GM21723 (cell line): ENCODE results near the gene ING1.
"Not testable (repeated sequence)": the region's sequence is repeated elsewhere in the genome, so short reads cannot be mapped to it uniquely, and the experiment has no call there.

Experiments
- ATAC-seq: cut with Tn5 transposase; IDR thresholded peaks from one replicate; pipeline ENCODE4 v1.9.1; 2021; ENCODE audit warnings: mild to moderate bottlenecking, moderate library complexity; ENCODE audit not compliant: unreplicated experiment

The ING1 gene

DNA sequence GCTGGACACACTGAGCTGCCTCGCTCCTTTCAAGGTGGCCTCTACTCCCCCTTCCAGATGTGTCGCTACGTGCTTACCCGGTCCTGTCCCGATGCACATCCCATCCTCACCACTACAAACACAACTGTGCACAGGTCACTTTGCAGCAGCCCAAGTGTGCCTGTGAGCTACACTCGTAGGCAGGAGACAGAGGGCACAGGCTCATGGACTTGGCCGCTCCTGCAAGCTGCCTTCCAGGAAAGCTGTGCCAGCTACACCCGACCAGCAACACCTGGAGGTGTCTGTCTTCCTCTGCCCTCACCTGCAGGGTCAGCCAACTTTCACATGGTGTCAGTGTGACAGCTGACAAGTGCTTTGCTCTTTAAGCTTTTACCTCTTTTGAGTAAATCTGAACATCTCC lies 23.0 kb upstream of the ING1 start:
- ATAC-seq = no peak

DNA sequence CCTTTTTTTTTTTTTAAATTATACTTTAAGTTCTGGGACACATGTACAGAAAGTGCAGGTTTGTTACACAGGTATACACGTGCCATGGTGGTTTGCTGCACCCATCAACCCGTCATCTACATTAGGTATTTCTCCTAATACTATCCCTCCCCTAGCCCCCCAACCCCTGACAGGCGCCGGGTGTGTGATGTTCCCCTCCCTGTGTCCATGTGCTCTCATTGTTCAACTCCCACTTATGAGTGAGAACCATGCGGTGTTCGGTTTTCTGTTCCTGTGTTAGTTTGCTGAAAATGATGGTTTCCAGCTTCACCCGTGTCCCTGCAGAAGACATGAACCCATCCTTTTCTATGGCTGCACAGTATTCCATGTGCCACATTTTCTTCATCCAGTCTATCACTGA lies 17.7 kb upstream of the ING1 start:
- not testable (repeated sequence) for ATAC-seq

DNA sequence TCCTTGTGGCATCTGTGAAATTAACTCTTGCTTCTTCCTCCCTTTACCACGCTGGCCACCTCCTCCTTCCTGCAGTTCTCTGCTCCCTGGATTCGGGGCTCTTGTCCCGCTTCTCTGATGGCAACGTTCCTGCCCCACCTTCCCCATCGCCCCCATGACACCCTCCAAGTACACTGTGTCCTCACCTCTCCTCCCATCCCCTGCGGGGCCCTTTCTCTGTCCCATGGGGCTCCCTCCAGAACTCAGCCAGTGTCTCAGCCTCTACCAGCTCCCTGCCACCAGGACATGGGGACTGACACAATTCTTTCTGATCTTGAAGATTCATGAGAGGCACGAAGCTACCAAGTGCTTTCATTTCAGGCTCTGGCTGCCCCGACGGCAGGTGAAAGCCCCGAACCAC lies 16.7 kb upstream of the ING1 start:
- ATAC-seq = no peak

DNA sequence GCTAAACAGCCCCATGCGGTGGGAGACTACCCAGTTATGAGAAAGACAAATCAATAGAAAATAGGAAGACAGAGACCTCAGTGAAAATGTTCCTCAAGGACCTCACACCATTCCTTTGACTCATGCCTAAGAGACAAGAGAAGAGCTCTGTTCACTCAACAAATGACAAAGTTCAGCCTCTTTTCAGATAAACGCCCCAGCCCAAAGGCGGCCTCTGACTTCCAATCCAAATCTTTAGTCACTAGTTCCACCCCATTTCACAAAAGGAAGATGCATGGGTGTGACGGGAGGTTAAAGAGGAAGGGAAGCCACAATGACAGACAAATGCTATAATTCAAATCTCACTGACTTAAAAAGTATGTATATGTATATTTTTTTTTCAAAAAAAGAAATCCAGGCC lies 15.7 kb upstream of the ING1 start:
- ATAC-seq = no peak

DNA sequence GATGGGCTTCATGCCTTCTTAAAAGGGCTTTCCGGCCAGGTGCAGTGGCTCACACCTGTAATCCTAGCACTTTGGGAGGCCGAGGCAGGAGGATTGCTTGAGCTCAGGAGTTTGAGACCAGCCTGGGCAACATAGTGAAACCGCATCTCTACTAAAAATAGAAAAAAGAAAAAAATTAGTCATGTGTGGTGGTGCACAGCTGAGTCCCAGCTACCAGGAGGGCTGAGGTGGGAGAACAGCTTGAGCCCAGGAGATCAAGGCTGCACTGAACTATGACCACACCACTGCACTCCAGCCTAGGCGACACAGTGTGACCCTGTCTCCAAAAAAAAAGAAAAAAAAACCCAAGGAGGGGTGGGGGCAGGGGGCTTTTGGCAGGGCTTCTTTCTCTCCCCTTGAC lies 14.8 kb upstream of the ING1 start:
- peak; percentile 74 for ATAC-seq

DNA sequence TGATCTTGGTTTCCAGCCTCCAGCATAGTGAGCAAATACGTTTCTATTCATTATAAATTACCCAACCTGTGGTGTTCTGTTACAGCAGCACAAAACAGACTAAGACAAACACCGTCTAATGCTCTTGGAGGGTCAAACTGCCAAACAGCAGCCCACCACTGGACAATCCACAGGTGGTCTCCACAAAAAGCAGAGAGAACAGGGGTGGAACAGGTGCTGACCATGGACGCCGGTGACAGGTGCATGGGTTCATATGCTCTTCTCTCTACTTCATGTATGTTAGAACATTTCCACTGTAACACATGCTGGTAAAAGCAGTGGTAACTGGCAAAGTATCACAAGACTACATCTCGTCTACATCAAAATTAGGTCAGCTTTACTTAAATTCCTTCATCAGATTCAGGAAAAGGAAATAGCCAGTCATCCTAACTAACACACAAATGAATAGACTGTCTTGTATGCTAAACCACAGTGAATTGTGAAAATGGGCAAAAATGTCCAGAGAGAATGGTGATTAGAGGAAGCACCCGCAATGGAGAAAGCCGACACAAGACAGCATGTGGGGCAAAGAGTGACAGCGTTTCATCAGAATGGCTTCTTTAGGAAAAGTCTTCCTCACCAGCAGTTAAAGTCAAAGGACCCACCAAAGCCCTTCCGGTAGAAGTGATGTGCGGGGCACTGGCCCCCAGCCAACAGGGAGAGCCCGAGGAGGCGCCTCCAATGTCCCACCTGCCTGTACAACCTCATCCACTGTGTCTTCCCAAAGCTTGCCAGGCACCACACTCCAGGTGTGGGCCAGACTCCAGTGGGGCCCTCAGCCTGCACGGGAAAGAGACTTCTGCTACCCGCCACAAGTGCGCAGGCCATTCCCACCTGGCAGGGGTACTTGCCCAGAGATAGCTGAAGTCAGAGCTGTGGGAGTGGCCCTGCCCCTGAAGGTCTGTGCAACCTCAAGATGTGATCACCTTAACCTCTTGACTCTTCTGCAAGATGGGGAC lies 14.1 kb upstream of the ING1 start:
- ATAC-seq = no peak

DNA sequence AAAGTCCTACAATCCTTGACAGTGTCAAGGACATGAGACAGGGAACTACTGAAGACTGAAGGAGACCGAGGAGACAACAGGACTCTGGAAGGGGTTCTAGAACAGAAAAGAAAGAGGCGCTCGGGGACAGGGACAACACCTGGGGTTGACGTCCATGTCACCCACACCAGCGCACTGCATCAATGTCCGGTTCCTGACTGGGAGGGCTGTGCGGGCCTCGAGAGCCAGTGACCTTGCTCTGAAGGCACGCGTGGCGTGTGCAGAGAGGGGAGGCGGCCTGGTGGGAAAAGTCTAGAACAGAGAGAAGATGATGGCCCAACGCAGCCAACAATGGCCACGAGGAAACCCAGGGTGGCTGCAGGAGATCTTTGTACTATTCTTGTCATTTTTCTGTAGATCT lies 13.3 kb upstream of the ING1 start:
- no peak for ATAC-seq

DNA sequence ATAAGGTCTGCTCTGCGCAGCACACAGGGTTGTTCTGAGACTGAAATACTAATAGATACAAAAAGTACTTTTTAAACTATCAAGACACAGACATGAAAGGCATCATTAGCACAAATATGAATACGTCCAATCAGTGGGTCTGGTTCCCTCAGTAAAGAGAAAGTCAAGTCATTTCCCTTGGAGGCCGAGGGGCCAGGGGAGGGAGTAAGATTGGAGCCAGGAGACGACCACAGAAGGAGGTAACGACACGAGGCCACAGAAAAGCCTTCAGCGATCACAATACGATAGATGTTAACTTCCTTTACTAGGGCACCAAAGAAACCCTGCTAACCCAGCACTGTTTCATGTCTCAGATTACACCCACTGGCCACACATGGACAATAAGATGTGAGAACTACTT lies 12.9 kb upstream of the ING1 start:
- ATAC-seq = no peak

DNA sequence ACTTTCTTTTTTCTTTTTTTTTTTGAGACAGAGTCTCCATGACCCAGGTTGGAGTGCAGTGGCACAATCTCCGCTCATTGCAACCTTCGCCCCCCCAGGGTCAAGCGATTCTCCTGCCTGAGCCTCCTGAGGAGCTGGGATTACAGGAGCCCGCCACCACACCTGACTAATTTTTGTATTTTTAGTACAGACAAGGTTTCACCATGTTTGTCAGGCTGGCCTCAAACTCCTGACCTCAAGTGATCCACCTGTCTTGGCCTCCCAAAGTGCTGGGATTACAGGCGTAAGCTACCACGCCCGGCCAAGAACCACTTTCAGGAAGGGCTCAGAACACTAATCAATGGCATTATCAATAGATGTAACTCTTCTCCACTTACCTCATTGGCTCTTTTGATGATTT lies 12.4 kb upstream of the ING1 start:
- not testable (repeated sequence) for ATAC-seq

DNA sequence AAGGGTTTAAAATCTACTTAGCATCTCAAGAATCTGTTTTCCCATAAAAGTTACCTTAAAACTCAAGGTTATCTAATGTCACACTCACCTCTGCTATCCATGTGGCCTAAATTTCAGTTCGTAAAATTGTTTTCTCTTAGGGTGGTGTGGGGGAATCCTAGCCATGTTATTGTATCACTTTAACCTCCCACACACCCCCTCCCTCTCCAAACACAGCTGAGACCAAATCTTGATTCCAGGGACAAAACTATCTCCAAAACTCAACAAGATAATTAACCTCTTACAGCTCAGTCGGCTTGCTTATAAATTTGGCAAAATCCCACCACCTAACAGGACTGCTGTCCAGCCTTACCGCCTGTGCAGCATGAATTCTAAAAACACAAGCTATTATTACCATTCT lies 11.4 kb upstream of the ING1 start:
- ATAC-seq = no peak

DNA sequence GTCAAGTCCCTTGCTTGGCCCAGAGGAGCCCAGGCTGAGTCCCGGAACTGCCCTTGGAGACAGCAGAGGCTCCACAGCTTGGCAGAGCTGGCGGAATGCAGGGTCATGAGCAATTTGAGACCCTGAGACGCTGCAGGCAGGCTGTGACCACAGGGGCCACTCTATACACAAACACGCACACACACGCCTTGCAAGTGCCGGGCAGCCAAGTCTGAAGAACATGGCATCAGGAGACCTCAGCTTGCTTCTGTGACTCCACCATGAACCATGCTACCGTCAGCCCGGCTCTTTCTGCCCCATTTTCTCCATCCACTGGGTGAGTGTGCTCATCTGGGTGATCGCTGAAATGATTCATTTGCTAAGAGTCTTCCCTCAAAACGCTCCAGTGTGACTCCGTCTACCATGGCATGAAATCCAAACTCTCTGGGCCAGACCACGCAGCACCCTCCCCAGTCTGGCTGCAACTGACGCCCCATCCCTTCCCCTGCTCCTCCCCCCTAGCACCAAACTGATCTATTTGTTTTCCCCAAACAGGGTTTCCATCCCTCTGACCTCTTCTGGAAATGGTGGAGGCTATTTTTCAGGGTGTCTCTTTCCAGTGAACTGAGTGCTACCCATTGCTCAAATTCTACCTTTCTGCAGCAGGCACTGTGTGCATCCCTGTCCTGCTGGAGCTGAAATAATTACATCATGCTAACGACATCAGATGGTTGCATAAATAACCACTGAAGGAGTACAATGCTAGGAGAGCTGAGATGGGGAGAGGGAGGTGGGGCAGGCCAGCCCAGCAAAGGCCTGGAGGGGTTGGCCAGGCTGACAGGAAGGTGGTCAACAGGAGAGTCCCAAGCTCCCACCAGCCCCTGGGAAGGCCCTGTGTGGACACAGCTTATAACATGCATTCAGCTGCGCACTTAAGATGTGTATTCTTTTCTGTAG lies 10.6 kb upstream of the ING1 start:
- ATAC-seq = no peak

DNA sequence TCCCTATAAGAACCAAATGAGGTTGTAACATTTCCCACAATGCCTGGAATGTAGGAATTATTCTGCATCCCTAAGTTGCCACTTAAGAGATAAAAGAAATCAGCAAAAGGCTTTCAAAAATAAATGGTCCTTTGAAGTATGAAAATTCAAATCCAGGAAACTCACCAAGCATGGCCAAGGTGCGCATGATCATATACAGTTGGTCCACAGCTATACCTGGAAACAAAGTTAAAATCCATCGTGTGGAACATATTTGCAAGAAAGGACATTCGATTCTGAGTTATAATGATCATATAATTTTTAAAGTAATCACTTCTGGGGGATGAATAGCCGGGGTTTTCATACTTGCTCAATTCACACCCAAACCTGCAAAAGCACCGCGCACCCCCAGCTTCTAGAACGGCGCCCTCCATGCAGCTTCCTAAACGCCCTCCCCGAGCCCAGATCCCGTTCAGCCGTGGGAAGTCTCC lies 8.1 kb upstream of the ING1 start:
- ATAC-seq = no peak

DNA sequence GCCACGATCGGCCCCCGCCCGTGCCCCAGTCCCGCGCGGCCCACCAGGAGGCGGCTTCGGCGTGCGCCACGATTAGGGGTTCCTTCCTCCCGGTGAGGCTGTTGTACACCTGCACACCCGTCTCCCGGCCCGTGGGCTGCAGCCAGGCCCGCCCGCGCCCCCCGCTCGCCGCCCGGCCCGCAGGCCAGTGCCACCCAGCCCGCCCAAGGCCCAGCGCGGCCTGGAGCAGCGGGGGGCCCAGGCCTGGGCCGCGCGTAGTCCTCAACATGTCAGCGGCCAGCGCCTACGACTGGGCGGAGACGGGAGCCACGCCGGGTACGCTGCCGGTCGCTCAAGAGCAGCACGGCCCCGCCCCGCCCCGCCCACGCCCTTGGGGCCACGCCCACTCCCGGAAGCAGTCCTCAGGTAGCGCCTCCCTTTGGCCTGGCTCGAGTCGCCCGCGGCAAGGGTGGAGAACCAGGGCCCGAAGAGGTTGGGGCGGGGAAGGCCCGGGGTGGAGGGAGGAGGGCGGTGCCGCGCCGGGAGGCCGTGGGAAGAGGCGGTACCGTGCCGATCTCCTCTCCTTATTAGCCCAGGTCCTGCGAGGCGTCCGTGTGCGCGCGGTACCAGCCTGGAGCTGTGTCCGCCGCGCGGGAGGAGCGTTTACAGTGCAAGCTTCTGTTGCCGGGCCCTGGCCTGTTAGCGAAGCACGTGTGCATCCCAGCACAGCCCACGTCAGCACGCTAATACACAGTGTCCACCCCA lies 7.5 kb upstream of the ING1 start, which contains the start of gene CARS2:
Gene CARS2 (minus strand): TSS at position 291 of the 744 bp plus-strand sequence. CDS start 23 bp downstream, at position 268.
- peak; percentile 96 for ATAC-seq

DNA sequence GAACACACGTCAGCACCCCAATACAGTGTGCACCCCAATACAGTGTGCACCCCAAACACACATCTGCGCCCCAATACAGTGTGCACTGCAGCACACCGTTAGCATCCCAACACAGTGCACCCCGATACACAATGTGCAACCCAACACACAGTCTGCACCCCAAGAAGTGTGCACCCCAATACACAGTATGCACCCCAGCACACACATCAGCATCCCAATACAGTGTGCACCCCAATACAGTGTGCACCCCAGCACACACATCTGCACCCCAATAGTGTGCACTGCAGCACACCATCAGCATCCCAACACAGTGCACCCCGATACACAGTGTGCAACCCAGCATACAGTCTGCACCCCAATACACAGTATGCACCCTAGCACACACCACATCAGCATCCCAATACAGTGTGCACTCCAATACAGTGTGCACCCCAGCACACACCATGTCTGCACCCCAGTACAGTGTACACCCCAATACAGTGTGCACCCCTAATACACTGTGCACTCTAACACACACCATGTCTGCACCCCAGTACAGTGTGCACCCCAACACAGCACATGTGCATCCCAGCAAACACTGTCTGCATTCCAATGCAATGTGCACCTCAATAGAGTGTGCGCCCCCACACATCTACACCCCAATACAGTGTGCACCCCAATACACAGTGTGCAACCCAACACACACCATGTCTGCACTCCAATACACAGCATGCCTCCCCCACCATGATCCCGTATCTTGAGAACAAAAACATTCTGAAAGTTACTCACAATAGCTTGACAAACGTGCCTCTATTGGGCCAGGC lies 6.7 kb upstream of the ING1 start:
- peak; percentile 1 for ATAC-seq

DNA sequence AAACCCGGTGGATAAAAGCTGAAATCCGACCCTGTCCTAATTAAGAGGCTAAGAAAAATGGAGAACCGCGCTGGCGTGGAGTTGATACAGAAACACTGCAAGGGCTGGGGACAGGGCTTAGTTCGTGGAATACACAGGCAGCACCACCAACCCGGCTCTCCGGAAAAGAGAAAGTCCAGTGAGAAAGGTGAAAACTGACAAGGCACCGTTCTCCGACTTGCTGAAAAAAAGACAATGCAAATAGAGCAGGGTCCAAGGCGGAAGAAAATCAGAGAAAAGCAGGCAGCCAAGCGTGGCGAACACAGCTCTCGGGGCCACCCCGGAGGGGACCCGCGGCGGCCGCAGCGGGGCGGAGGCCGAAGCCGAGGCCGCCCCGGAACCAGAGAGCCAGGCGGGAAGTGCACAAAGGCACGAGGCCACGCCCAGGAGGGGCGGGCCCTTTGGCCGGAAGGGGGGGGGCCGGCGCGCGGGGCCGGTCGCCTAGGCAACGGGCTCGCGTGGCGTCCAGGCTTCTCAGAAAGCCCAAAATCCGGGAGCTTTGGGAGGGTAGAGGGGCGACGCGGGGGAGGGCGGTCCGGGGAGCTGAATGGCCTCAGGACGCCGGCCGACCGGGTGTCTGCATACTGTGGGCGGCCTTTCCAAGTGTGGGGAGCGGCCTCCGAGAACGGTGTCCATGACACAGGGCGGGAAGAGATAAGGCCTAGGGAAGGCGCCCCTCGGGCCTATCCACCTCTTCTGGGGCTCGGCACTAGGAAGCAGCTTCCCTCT lies 1.2 kb upstream of the ING1 start:
- ATAC-seq = peak; percentile 34

DNA sequence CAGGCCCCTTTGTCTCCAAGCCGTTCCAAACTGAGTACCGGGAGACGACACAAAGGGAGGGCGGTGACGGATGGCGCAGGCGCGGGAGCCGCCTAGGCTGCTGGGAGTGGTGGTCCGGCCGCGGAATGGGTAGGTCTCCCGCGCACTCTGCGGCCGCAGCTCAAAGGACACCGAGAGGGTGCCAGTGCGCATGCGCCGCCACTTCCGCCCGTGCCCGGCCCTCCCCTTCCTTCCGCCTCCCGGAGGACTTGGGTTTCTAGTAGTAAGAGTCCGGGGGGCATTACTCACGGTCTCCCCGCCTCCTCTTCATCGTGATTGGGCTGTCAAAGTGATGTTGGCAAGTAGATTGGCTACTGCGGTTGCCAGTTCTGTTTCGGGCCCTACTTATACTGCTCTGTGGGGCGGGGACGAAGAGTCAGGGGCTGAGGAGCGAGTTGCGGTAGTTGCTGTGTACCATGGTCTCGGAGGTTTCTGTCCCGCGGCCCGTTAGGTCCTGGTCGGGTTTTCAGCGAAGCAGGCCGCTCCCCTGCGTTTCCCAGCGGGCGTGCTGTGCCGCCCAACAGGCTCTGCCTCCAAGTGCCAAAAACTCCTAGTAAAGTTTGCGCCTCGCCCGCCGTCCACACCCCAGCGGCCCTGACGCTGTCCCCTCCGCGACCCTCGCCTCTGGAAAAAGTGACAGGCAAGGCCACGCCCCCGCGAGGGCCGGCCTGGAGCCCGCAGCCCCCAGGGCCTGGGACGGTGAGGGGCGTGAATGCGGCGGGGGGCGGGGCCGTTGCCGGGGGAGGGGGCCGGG lies 455 bp upstream of the ING1 start:
- ATAC-seq = peak; percentile 56

DNA sequence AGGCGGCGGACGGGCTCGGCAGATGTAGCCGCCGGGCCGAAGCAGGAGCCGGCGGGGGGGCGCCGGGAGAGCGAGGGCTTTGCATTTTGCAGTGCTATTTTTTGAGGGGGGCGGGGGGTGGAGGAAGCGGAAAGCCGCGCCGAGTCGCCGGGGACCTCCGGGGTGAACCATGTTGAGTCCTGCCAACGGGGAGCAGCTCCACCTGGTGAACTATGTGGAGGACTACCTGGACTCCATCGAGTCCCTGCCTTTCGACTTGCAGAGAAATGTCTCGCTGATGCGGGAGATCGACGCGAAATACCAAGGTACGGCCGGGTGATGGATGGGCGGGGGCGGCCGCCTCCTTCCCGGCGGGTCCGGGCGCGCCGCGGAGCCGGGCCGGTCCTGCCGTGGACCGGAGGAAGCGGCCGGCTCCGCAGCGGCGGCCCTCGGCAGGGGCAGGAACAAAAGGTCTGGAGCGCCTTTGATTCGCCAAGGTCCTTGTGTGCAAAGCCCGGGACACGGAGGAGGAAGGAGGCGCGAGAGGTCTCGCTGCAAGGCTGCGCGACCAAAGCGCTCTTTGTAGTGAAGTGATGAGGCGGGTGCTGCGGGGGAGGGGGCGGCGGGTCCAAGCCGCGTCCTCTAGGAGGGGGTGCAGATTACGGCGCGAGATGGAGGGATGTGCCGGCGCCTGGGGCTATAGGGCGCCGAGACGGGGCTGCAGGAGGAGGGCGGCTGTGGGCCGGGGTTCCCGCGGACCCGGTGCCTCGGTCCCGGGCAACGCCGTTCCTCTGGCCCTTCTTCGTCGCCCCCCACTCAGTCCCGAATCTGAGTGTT lies 689 bp downstream of the ING1 start:
- ATAC-seq = no peak
